ENCODE measurements around the gene KRTAP4-8.
"Not testable (repeated sequence)": the region's sequence is repeated elsewhere in the genome, so short reads cannot be mapped to it uniquely, and the experiment has no call there.

Gene KRTAP4-8

GRCh38 chr17:41064301-41064700 lies 33.6 kb downstream of the KRTAP4-8 start:
- no peak for DNase-seq

GRCh38 chr17:41063449-41063848 lies 34.5 kb downstream of the KRTAP4-8 start:
- no peak for DNase-seq

GRCh38 chr17:41061964-41062363 lies 36.0 kb downstream of the KRTAP4-8 start:
- DNase-seq, result no peak

GRCh38 chr17:41060052-41060604 lies 37.8 kb downstream of the KRTAP4-8 start, which contains the start of gene KRTAP2-3:
Gene KRTAP2-3 (minus strand): TSS chr17:41060114. CDS start chr17:41060050, 64 bp downstream.
- no peak for DNase-seq

- DNase-seq, result not testable (repeated sequence)
These were observed 38.5 kb downstream of the KRTAP4-8 start for GRCh38 chr17:41059276-41060051.

- DNase-seq, result no peak
These were observed 39.2 kb downstream of the KRTAP4-8 start for GRCh38 chr17:41058741-41059140.

GRCh38 chr17:41057547-41057946 lies 40.4 kb downstream of the KRTAP4-8 start:
- no peak for DNase-seq

DNA sequence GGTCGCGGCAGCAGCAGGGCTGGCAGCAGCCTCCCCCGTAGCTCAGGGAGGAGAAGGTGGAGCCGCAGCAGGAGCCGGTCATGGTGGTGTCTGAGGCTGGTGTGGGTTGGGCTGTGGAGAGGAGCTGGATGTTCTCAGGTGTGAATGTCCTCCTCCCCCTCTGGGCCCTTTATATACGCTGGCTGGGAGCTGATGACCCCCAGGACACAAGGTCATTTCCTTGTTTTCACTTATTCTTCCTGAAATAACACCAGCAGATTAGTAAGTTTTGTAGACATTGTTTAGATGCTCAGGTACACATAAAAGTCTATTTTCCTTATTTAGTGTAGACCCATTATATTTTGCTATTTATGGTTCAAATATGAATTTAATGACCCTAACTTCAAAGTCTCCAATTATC lies 42.8 kb downstream of the KRTAP4-8 start, which contains the start of gene KRTAP2-2:
TSS of gene KRTAP2-2 (minus strand) at position 101 of the 400 bp plus-strand sequence. CDS start at position 82, 19 bp downstream.
- DNase-seq, result not testable (repeated sequence)

- DNase-seq, result not testable (repeated sequence)
These were observed 43.4 kb downstream of the KRTAP4-8 start for GRCh38 chr17:41054556-41054955.

DNA sequence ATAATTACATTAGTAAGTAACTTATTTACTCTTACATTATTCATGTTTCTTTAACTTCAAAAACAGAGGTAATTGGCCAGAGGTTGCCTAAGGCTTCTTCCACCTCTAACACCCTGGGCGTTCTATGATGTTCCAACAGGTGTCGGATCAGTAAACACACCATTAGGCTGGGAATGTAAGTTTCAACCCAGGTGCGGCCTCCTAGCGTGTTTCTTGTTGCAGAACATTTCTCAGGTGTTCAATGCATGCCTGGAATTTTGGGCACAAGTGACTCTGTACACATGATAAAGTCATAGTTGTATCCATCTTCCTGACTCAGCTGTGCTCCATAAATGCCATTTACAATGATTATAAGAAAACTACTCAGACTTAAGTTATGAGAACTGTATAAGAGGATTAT lies 43.9 kb downstream of the KRTAP4-8 start:
- no peak for DNase-seq

DNA sequence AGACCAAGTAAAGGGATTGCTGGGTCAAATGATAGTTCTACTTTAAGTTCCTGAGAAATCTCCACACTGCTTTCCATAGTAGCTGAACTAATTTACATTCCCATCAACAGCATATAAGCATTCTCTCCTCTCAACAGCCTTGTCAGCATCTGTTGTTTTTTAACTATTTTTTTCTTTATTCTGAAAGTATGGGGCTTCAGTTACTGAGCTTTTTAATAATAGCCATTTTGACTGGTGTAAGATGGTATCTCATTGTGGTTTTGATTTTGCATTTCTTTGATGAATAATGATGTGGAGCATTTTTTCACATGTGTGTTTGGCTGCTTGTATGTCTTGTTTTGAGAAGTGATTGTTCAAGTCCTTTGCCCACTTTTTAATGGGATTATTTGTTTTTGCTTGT lies 45.4 kb downstream of the KRTAP4-8 start:
- DNase-seq, result no peak

- DNase-seq, result no peak
These were observed 48.8 kb downstream of the KRTAP4-8 start for GRCh38 chr17:41049110-41049509.

DNA sequence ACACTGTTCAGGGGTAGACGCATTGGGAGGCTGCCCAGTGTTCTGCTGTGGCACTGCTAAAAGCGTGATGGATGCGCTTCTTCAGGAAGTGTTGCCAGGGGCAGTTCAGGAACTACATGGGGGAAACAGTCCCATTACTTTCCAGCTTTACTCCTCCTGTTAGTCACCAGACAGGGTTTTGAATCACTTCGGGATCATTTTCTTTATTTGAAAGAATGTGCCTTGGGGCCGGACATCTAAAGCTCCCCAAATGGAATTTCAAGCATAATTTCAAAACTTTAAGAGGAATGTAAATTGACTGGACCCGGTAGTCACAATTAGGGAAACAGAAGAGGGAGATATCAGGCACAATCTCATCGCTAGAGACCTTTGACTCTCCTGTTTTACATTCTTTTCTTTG lies 49.5 kb downstream of the KRTAP4-8 start:
- DNase-seq, result no peak
